Stimulated activated naive CD4-positive, alpha-beta T cell (primary cell): Measurements from ENCODE around the gene DZIP1L.

ENCODE experiments used
- DNase-seq, 6 experiments: peaks; one replicate each; lab custom pipeline; 2025; lab: John Stamatoyannopoulos, UW

Gene DZIP1L

GRCh38 chr3:138068046-138068445 is 47.4 kb downstream of the DZIP1L start:
- DNase-seq, result no peak

- no peak for DNase-seq
These were observed 48.4 kb downstream of the DZIP1L start for GRCh38 chr3:138066972-138067371.

GRCh38 chr3:138066383-138066782 is 49.0 kb downstream of the DZIP1L start:
- no peak for DNase-seq

GRCh38 chr3:138065949-138066348 is 49.5 kb downstream of the DZIP1L start:
- DNase-seq, result no peak

- no peak for DNase-seq
These were observed 52.0 kb downstream of the DZIP1L start for GRCh38 chr3:138063416-138063815.

GRCh38 chr3:138062626-138063025 is 52.8 kb downstream of the DZIP1L start:
- no peak for DNase-seq

- DNase-seq, result no peak
These were observed 53.4 kb downstream of the DZIP1L start for GRCh38 chr3:138062037-138062436.

- DNase-seq, result no peak
These were observed 54.6 kb downstream of the DZIP1L start for GRCh38 chr3:138060792-138061191.

- DNase-seq, result no peak
These were observed 56.1 kb downstream of the DZIP1L start for GRCh38 chr3:138059261-138059660.

GRCh38 chr3:138057384-138057783 is 58.0 kb downstream of the DZIP1L start:
- no peak for DNase-seq

- DNase-seq, result no peak
These were observed 61.4 kb downstream of the DZIP1L start for GRCh38 chr3:138054057-138054456.

- DNase-seq, result no peak
These were observed 63.2 kb downstream of the DZIP1L start for GRCh38 chr3:138051947-138052802.

GRCh38 chr3:138049157-138049919 is 66.1 kb downstream of the DZIP1L start:
- no peak for DNase-seq

- DNase-seq, result no peak
These were observed 67.7 kb downstream of the DZIP1L start for GRCh38 chr3:138047596-138048158.

GRCh38 chr3:138046955-138047354 is 68.5 kb downstream of the DZIP1L start:
- DNase-seq, result no peak

GRCh38 chr3:138046085-138046484 is 69.3 kb downstream of the DZIP1L start:
- no peak for DNase-seq

GRCh38 chr3:138043266-138044029 is 72.0 kb downstream of the DZIP1L start:
- no peak for DNase-seq

GRCh38 chr3:138042043-138042442 is 73.4 kb downstream of the DZIP1L start:
- no peak for DNase-seq

GRCh38 chr3:138038725-138039462 is 76.5 kb downstream of the DZIP1L start:
- DNase-seq, result no peak

GRCh38 chr3:138036572-138036971 is 78.8 kb downstream of the DZIP1L start:
- no peak for DNase-seq

GRCh38 chr3:138034918-138035317 is 80.5 kb downstream of the DZIP1L start:
- DNase-seq, result no peak
